GM21367 (cell line): ENCODE measurements around the gene ZNF789.
A peak's percentile ranks its signal among the peaks of the same experiment; 100 is the strongest.

Experiments used
- ATAC-seq: cut with Tn5 transposase; IDR thresholded peaks from one replicate; pipeline ENCODE4 v1.9.1; 2021; ENCODE audit not compliant: unreplicated experiment

The ZNF789 gene

DNA sequence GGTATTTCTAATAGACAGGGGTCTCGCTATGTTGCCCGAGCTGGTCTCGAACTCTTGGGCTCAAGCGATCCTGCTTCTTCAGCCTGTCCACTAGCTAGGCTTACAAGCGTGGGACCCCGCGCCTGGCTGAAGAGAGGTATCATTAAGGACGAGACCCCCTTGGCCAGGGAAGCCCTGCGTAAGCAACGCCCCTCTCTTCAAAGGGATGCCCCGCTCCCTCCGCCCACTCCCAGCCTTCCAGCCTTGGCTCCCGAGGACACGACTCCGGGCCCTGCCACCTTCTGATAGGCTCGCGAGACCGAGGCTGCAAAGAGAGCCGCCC, 31.6 kb downstream of the ZNF789 start:
- no peak for ATAC-seq

DNA sequence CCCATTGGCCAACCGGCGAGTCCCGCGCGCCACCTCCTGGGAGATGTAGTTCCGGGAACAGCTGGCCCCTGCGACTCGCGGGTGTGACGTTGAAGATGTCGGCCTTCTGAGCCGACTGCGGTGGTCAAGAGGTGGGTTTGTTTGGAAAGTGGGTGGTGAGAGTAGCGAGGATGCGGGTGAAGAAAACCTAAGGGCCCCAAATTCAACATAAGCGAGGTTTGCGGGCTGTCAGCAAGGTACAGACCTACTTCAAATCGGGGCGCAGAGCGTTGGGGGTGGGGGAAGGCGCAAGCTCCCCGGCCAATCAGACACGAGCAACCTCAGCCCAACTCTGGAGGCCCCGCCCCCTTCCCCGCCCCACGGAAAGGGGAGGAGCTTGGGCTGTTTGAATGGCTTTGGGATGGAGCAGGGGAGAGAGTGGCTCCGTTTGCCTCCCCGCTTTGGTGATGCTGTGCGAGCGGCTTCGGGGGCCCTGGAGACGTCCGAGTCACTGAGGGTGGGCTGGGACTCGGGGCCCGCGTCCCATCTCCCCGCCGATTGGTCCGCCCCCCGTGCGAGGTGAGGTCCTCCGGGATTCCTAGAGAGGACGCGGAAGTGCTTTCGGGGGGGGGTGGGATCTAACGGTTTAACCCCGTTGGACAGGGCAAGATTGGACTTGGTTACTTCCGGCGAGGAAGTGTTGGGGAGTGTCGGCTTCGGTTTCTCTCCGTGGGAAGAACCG, 32.1 kb downstream of the ZNF789 start, which contains the start of gene ZKSCAN5:
Gene ZKSCAN5, plus strand, starts transcription at position 60 of the 721 bp plus-strand sequence. CDS start 1,383 bp downstream, outside the sequence.
- ATAC-seq: peak; percentile 78

DNA sequence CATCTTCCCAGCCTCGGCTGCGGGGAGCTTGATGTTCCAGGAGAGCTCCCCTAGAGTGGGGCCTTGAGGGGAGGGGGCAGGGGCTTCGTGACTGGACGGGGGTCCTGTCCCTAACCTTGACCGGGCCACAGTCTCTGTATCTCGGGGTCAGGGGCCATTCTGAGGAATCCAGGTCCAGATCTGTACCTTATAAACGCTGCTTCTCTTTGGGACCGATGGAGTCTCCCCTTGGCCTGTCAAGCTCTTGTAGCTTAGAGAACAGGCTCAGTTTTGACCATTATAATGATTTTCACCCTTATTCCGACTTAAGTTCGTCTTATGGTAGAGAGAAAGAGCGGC, 32.6 kb downstream of the ZNF789 start:
- ATAC-seq: no peak

DNA sequence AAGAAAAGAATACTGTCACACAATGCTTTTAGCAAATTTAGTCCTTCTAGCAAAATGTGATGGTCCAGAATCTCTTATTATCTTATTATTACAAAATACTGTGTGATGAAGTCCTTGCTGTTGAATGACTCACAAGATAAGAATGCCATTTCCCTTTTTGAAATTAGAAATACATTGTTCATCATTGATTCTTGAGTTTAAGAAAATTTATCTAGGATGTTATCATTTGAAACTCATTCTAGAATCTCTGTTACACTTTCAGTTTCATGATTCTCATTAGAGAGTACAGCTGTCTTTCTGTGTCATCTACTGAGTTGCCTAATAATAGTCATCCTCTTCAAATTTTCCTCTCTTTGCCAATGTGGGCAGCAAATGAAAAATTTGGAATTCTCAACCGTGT, 41.4 kb downstream of the ZNF789 start:
- ATAC-seq: no peak

DNA sequence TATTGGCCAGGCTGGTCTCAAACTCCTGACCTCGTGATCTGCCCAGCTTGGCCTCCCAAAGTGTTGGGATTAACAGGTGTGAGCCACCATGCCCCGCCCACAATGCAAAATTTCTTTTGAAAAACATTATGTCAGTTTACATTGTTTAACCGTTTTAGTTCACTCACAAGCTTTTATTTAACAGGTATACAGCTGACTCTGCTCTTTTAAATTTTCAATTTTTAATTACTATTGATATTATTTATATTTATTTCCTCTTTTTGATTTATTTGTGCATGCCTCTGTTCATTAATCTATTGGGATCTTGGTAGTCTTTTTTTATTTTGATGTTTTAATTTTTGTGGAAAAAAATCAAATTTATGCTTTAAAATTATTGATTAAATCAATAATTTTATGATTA, 48.7 kb downstream of the ZNF789 start:
- no peak for ATAC-seq

DNA sequence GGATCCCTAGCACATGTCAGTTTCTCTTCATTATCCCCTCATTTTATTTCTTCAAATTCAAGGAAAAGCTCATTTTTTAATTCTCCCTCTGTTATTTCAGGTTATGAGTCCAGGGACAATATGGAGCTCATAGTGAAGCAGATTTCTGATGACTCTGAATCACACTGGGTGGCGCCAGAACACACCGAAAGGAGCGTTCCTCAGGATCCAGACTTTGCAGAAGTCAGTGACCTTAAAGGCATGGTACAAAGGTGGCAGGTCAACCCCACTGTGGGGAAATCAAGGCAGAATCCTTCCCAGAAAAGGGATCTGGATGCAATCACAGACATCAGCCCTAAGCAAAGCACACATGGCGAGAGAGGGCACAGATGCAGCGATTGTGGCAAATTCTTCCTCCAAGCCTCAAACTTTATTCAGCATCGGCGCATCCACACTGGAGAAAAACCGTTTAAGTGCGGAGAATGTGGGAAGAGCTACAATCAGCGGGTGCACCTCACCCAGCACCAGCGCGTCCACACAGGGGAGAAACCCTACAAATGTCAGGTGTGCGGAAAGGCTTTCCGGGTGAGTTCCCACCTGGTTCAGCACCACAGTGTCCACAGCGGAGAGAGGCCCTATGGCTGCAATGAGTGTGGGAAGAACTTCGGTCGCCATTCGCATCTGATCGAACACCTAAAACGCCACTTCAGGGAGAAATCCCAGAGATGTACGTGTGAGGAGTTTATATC, 53.2 kb downstream of the ZNF789 start:
- no peak for ATAC-seq

DNA sequence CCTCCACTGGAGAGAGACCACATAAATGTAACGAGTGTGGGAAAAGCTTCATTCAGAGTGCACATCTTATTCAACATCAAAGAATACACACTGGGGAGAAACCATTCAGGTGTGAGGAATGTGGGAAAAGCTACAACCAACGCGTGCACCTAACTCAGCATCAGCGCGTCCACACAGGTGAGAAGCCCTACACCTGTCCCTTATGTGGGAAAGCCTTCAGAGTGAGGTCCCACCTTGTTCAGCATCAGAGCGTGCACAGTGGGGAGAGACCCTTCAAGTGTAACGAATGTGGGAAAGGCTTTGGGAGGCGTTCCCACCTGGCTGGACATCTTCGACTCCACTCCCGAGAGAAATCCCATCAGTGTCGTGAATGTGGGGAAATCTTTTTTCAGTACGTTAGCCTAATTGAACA, 58.7 kb downstream of the ZNF789 start:
- ATAC-seq: no peak

DNA sequence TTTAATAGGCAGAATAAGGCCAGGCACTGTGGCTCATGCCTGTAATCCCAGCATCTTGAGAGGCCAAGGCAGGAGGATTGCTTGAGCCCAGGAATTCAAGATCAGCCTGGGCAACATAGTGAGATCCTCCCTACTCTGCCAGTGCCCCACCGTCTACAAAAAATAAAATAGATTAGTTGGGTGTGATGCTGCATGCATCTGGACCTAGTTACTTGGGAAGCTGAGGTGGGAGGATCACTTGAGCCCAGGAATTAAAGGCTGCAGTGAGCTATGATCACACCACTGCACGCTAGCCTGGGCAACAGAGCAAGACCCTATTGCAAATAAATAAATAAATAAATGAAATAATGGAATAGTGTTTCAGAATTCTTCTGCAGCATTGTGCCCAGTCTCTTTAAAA, 63.0 kb downstream of the ZNF789 start:
- no peak for ATAC-seq
